Spleen (tissue), 3 donors: ENCODE results near the gene TMEM164.

ENCODE experiments used
- POLR2A ChIP-seq, 3 donors: fragments of 450-650 bp; IDR thresholded peaks; one replicate each; pipeline ENCODE4 v1.5.1; 2017; ENCODE audit warnings: antibody characterized with exemption in 3 of 3, mild to moderate bottlenecking in 1 of 3
- POLR2AphosphoS5 ChIP-seq, 3 donors: sonication (generic); formaldehyde crosslinking; IDR thresholded peaks; one replicate each; pipeline ENCODE4 v1.5.1; 2017; ENCODE audit warnings: antibody characterized with exemption in 3 of 3

- TF ChIP-seq POLR2A (IDR thresholded peaks at IDR 0.05) (no peak), POLR2AphosphoS5 (IDR thresholded peaks at IDR 0.05) (no peak)
Observed at GRCh38 chrX:110086162-110086915, 83.4 kb downstream of the TMEM164 start.
